Fibroblast of peridontal ligament (primary cell): ENCODE measurements around the gene JAKMIP2.

Experiments
- DNase-seq: peaks from one replicate; pipeline ENCODE4 v3.0.0-alpha.2; 2010; ENCODE audit errors: extremely low read depth

The JAKMIP2 gene

DNA sequence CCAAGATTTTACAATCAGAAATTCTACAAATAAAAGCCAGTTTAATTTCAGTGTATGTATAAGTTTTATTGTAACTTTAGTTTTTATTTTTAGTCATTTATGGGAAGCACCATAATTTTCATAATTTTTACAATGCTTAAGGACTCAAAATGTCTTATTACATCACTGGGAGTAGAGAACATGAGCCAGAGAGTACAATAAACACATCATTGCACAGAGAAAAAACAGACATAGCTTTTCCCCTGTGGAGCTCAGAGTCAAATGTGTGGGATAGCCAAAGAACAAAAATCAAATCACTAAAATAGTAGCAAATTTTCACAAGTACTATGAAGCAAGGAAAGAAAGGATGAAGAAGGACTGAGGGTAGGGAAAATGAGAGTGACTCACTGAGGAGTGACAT lies 5.5 kb upstream of the JAKMIP2 start:
- no peak for DNase-seq

DNA sequence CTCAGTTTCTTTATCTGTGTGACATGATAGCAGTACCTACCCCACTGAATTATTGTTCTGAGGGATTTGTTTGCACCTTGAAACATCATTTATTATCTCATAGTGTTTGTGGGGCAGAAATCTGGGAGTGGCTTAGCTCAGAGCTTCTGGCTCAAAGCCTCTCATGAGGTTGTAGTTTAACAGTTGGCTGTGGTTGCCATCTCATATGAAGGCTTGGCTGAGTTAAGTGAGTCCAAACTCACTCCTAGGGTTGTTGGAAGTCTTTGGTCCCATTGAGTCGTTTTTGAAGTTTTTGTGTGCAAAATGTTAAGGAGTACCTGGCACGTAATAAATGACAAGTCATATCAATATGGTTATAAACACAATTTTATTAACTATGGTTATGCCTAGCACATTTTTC lies 3.6 kb upstream of the JAKMIP2 start:
- DNase-seq, result no peak

DNA sequence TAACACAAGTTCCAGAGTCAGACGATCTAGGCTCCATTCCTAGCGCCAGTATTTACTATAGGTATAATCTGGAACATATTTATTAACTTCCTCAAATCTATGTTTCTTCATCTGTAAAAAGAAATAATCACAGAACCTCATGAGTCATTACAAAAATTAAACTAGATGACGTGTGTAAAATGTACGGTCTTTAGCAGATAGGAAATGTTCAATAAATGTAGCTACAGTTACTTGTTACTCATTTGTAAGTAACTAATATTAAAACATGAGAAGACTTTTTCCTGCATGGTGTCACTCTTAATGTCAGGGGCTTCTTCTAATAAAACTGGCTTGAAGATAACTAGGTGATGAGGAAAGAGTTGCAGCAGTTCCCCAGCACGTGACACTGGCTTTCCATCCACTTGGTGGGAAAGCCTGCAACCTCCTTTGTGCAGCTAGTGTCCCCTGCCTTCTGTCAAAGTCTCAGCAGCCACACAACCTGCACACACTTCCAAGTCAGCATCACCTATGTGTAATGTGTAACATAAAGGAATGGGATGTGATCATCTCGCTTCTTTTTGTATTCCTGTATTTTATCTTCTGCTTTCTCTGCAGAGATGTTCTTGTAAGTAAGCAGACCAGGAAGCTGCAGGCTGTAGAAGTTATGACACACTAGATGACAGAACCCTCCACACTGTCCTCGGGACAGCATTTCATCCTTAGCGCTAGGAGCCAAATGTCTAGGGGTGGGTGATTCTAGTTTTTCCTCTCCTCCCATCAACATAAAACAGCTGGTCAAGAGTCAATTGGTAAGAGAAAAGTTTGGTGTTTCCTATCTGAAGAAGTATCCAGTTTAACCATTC lies 1.8 kb upstream of the JAKMIP2 start:
- DNase-seq, result no peak

DNA sequence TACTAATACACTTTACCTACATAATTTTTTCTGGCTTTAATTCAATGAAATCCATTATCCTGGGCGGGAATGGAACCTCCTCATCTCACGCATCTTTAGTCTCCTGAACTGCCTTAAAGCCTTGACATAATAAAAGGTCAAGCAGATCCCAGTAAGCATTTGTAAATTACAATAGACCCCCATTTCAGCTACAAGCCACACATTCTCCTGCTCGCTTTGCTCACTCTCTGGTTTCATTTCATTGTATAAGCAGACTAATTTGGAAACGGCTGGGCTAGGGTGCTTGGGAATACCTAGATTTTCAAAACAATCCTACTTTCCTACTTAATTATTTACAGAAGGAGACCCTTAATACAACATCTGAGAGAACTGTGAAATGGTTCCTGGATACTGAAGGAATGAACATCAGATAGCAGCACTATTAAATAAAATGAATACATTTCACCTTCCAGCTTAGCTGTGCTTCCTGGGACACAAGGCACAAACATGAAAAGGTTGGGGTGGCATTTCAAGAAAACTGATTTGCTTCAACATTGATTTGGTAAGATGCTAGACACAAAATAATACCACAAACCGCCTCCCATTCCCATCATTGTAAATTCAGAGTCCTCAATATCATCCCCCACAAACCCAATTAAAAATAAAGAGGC lies 1.5 kb downstream of the JAKMIP2 start:
- no peak for DNase-seq

DNA sequence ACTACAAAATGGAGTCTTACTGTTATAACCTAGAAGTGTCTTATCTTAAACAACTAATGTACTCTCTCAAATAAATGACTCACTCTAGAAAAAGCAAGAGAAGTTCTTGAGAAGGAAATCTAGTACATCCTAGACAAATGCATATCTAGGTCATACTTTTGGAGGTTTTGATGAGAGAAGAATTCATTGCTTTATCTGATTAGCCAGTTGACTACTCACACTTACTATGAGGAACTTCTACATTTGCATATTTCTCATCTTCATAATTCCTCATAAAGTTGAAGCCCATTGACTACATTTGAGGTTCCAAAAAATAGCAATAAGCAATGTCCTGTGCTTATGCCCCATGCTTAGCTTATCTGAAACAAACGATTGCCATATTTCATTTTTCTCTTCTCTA lies 2.8 kb downstream of the JAKMIP2 start:
- DNase-seq, result no peak

DNA sequence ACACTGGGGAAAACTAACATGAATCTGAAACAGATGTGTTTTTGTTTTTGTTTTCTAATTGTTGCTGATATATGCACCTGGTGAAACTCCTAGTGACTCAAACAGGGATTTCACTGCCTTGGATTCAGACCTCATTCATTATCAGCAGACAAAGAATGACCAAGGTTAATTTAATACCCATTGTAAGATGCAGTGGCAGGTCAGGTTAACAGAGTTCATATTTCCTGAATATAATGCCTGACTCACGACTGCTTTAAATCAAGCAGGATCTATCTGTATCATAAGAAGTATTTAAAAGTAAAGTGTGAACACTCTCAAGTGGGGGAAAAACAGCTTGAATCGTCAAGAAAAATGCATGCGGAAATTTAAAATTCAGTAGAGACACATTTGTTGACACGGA lies 5.5 kb downstream of the JAKMIP2 start:
- DNase-seq, result no peak

DNA sequence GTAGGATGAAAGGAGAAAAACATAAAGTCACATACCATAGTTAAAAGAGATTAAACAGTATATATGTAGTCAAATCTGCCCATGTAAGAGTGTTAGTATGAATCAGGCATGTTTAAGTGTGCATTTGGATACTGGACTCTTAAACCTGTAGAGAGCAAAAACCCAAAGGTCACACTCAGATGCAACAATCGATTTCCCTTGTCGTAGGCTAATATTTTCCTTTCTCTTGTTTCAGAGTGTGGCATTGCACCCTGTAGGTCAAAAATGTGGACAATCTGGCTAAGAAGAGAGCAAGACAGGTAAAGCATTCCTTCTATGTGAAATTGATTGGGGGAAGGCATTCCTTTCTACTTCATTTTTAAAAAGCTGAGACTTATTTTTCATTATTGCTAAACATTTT lies 8.9 kb downstream of the JAKMIP2 start:
- no peak for DNase-seq

DNA sequence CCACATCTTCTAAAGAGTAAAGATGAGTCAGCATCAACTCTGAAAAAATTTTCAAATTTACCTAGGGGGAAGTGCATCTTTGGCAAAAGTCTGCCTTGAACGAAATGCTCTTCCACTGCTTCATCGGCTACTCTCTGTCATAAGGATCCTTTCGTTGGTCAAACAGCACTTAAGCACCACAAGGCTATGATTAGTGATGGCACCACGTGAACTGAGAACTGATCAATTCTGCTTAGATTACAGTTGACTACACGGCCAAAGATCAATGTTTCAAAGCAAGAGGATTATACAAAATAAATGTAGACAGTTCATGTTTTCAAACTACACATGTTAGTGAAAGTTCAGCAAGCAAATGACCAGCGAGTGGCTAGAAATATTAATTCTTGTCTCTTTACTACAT lies 9.4 kb downstream of the JAKMIP2 start:
- DNase-seq, result no peak

DNA sequence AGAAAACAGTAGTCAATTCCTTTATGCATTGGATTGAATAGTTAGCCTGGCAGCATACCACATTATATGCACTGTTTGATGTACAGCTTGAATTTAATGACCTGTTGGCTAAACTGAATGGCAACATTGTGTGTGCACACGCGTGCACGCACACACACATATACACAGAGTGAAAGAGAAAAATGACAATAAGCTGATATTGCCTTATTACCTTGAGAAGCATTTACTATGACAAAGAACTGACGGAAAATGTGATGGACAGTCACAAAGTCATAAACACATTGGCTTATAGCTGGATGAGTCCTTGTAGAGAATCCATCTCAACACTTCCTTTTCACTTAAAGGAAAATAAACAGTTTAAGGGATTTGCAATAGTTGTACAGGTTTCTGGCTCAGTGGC lies 15.5 kb downstream of the JAKMIP2 start:
- DNase-seq, result no peak

DNA sequence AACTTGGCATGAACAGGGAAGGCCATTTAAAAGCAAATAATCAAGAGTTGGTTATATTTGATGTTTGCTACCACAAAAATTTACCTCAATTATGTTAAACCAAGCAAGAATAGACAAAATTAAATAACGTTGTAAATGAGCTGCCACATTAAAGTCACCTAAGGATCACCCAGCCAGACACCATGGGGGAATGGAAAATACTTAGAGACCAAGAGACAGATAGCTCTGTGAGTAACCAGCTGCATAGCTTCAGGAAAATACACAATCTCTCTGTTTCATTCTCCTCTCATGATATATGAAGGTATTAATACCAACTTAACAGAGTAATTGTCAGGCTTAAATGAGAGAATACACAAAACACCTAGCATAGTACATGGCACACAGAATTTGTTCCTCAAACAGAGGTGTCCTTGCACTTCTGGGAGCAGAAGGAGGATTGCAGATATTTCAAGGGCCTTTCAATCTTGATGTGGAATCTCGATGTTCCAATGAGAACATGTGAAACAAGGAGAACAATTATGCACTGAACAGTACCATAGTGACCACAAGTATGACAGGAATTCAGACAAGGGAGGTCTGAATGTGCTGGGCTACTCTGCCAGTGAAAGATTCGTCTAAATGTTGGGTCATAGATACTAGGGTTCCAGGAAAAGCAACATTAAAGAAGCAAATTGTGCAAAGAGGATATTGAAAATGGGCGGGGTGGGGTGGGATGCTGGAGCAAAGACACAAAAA lies 18.6 kb downstream of the JAKMIP2 start:
- peak; percentile 57 for DNase-seq

DNA sequence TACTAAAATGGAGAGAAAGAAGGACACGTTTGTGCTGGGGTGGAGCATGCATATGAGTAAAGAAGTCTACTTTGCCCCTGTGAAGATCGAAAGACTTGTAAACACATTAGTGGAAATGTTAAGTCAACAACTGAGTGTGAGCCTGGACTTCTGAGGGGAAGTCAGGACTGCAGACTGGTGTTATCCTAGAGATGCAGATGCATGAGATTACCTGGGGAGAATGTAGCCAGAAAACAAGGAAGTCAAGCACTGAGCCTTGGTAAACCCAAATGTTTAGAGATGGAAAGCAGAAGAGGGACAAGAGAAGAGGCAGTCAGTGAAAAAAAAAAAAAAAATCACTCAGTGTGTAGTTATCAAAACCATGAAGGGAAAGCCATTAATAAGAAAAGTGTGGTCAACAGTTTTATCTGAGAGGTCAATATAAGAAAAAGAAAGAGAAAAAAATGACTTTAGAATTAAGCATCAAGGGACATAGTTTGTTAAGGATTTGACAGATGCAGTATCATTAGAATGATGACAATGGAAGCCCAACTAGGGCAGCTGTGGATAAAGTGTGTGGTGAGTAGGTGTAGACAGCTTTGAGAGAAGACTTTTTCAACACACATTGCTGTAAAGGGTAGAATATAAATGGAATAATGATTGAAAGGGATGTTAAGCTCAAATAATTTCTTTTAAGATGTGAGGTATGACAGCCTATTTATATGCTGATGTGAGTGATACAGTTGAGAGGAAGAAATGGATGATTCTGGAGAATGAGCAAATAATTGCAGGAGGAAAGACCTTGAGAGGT lies 22.2 kb downstream of the JAKMIP2 start:
- no peak for DNase-seq

DNA sequence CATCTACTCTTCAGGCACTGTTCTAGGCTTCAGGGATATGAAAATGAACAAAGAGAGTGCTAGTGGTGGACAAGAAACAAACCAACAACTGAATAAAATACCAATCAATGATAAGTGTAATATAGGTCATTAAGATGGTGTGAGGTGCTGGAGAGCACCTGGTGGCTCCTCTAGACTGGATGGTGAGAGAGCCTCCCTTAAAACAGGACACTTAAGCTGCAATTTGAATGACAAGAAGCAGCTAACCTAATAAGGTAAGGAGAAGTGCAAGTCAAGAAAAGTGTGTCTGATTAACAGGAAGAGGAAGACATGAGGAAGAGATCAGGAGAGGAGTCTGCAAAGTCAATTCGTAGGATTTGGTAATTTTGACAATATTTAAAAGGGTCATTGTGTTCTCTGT lies 23.1 kb downstream of the JAKMIP2 start:
- DNase-seq, result no peak

DNA sequence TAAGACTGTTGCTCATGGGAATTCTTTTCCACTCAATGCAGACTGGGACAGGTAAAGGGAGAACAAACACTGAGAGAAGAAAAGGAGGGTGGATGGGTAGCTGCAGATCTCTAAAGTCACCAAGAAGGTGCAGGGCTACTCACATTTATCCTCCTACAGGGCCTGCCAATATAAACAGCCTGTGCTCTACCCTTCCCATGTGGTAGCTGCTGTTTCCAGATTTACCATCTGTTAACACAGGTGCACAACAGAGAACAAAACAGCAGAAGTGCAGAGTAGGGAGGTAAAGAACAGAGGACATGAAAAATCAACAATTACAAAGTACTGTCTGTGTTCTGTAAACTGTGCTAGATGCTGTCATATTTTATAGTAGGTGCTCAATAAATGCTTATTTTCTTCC lies 26.0 kb downstream of the JAKMIP2 start:
- no peak for DNase-seq

DNA sequence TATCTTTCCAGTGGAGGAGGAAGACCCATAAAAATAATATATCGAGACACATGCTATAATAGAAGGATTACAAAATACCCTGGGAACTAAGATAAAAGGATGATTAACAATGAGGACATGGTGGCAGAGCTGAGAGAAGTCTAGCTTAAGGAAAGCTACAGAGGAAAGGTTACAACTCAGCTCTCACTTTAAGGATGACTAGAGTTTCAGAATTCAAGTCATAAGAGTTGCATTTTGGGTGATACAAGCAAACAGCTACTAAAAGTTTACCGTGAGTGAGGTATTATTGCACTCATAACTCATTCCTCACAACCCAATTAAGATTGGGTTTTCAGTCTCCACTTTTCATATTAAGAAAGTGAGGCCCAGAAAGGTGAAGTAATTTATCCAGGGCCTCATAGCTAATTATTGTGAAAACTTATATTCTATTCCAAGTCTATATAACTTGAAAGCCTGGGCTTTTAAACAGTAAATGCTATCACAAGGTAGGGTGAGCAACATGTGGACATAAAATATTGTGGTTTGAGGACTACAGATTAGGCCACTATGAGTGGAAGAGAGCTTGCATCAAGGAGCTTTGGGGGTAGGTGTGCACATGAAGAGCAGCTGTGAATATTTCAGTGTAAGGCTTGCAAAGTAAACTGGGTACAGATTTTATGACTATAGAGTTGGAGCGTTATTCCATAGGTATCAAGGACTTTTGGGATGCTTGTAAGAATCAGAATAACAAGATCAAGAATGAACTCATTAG lies 28.0 kb downstream of the JAKMIP2 start:
- DNase-seq, result no peak

DNA sequence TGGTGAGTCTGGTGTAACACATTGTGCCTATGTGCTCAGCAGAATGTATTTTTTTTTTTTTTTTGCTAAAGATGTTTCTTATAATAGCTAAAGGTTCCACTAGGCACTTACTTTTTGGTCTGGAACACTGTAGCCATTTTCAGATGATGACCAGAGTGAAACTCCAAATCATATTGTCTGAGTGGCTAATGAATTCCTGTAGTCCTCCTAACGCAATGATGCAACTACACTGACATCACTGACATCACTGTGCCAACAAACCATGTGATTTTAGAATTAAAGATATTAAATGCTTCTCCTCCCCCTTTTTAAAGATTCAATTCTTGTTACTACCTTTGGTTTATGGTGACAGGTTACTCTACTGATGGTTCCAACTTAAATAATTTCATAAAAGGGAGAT lies 28.8 kb downstream of the JAKMIP2 start:
- no peak for DNase-seq

DNA sequence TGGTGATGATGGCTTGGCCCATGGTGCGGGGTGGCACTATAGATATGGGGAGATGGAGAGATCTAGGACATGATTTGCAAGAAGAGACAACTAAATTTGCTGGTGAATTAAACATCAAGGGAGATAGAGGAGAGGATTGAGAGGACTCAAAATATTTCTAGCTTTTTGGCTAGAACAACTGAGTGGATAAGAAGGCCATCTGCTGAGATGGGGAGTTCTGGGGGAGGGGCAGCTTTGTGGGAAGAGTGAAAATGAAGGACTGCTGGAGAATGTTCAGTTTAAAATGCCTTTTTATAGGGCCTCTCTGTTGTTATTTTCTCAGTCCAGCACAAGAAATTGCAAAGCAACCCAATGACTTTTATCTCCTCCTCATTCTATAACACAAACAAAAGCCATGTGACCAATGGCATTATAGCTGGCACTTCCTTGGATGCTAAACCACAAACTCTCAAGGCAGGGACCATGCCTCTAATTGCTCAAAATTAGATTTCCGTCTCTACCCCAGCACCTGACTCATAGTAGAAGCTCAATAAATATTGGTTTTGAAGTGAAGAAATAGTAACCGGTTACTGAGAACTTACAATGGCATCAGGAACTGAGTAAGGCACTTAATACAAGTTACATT lies 29.8 kb downstream of the JAKMIP2 start:
- no peak for DNase-seq

DNA sequence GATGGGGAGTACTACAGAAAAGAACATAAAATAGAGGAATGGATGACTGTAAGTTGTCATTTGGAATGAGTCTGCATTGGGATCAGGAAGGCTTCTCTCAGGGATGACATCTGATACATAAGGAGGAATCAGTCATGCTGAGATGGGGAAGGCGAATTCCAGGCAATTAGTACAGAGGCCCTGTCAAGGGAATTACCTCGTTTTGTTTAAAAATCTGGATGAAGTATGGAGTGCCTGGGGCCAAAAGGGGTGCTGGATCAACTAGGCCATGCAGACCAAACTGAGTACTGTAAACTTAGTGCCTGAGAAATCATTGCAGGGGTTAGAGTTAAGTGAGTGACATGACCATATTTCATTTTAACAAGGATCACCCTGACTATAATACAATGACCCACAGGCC lies 30.5 kb downstream of the JAKMIP2 start:
- DNase-seq, result peak; percentile 15

DNA sequence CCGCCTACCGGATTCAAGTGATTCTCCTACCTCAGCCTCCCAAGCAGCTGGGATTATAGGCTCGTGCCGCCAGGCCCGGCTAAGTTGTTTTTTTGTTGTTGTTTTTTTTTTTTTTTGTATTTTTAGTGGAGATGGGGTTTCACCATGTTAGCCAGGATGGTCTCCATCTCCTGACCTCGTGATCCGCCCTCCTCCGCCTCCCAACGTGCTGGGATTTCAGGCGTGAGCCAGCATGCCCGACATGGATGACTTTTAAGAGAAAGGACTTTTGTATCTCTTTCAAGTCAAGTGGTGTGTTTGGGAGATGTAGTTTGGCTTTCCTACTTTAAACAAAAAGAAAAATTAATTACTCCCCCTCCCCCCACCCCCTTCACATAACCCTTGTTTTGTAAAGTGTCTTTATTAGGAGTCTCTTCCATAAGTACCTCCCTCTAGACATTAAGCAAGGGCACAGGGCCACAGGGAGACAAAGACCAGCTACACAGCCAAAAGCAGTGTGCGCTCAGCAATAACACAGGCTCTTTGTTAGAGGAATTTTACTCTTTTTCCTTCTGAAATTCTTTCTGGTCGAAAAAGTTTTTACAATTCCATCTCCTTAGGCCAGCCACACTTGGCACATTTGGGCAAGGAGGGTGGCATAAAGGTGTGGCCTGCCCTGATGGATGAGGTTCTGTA lies 31.2 kb downstream of the JAKMIP2 start:
- no peak for DNase-seq

DNA sequence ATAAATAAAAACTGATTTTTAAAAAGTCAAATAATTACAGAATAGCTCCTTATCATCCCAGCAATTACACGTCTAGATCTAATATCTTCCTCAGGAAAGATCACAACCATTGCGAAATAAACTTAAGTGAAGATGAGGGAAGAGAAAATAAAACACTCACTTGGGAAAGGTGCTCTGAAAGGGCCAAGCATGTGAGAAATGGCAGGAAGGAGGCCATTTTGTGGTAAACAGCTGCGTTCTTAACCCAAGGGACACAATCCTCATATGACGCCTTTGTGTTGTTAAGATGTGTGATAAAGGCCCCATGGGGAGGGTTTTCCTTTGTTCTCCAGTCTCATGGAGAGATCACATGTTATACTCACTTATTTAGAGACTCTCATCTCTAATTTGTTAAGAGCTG lies 32.5 kb downstream of the JAKMIP2 start:
- no peak for DNase-seq

DNA sequence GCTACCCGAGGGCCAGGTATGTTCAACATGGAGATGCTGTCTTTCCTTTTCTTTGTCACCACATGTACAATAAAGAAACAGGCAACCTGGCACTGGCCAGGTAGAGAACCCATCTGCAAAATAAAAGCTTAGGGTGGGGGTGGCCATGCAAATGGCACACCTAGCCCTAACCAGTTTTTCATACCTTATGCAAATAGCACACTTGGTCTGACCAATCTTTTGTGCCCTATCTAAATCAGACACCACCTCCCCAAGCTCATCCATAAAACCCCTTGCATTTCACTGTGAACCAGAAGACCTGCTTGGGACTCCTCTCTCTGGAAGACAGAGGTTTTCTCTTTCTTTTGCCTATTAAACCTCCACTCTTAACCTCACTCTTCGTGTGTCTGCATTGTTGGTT lies 33.9 kb downstream of the JAKMIP2 start:
- DNase-seq, result no peak
